Trophoblast cell (in vitro differentiated cells and primary cell): Measurements from ENCODE around the gene CAMSAP1.

Experiments used
- DNase-seq, 2 donors: peaks; one replicate each; pipeline ENCODE4 v3.0.0-alpha.2; 2016
- H2AFZ ChIP-seq: 2 replicates; pipeline ENCODE4 v1.6.1; 2013; ENCODE audit warnings: low read length, moderate library complexity, mild to moderate bottlenecking; ENCODE audit not compliant: insufficient read depth, poor library complexity
- H2AK5ac ChIP-seq: 2 replicates; pipeline ENCODE4 v1.6.1; 2013; ENCODE audit warnings: mild to moderate bottlenecking, low read length
- H2BK120ac ChIP-seq: 2 replicates; pipeline ENCODE4 v1.6.1; 2013; ENCODE audit warnings: low read length, mild to moderate bottlenecking, moderate library complexity; ENCODE audit not compliant: insufficient read depth, poor library complexity
- H2BK12ac ChIP-seq: 2 replicates; pipeline ENCODE4 v1.6.1; 2013; ENCODE audit warnings: mild to moderate bottlenecking, low read length, moderate library complexity
- H2BK5ac ChIP-seq: 2 replicates; pipeline ENCODE4 v1.6.1; 2013; ENCODE audit warnings: low read length, low read depth, moderate library complexity, mild to moderate bottlenecking; ENCODE audit not compliant: poor library complexity
- H3K14ac ChIP-seq: 2 replicates; pipeline ENCODE4 v1.6.1; 2013; ENCODE audit warnings: mild to moderate bottlenecking, low read length
- H3K18ac ChIP-seq: 2 replicates; pipeline ENCODE4 v1.6.1; 2013; ENCODE audit warnings: mild to moderate bottlenecking, low read length
- H3K23ac ChIP-seq: 2 replicates; pipeline ENCODE4 v1.6.1; 2013; ENCODE audit warnings: low read length
- H3K27ac ChIP-seq: 2 replicates; pipeline ENCODE4 v1.5.1; 2013; ENCODE audit warnings: low read depth, mild to moderate bottlenecking, inconsistent platforms, low read length, moderate library complexity
- H3K27me3 ChIP-seq: 2 replicates; pipeline ENCODE4 v1.6.1; 2013; ENCODE audit warnings: inconsistent platforms, mild to moderate bottlenecking, low read length, moderate library complexity; ENCODE audit not compliant: insufficient read depth
- H3K36me3 ChIP-seq, 2 experiments: 1 replicate in 1 of 2; 2 replicates in 1 of 2; pipeline ENCODE4 v1.6.1; 2013; ENCODE audit warnings: low read length in 2 of 2, mild to moderate bottlenecking in 2 of 2, moderate library complexity in 1 of 2; ENCODE audit not compliant: insufficient read depth in 2 of 2, control insufficient read depth in 1 of 2
- H3K4ac ChIP-seq: 2 replicates; pipeline ENCODE4 v1.6.1; 2013; ENCODE audit warnings: low read depth, mild to moderate bottlenecking, low read length, moderate library complexity
- H3K4me1 ChIP-seq, 2 experiments: 1 replicate in 1 of 2; 2 replicates in 1 of 2; pipeline ENCODE4 v1.6.1; 2013; ENCODE audit warnings: low read length in 2 of 2, mild to moderate bottlenecking in 2 of 2, moderate library complexity in 1 of 2; ENCODE audit not compliant: insufficient read depth in 2 of 2, control insufficient read depth in 1 of 2
- H3K4me2 ChIP-seq: 2 replicates; pipeline ENCODE4 v1.6.1; 2013; ENCODE audit warnings: inconsistent platforms, mild to moderate bottlenecking, low read length, moderate library complexity
- H3K4me3 ChIP-seq: 2 replicates; pipeline ENCODE4 v1.5.1; 2013; ENCODE audit warnings: mild to moderate bottlenecking, low read depth, low read length, inconsistent platforms
- H3K79me1 ChIP-seq: one replicate; pipeline ENCODE4 v1.6.1; 2013; ENCODE audit warnings: low read length
- H3K79me2 ChIP-seq: 2 replicates; pipeline ENCODE4 v1.6.1; 2013; ENCODE audit warnings: low read length, mild to moderate bottlenecking; ENCODE audit not compliant: control insufficient read depth, insufficient read depth, poor library complexity
- H3K9ac ChIP-seq: 2 replicates; pipeline ENCODE4 v1.6.1; 2013; ENCODE audit warnings: mild to moderate bottlenecking, low read length
- H3K9me3 ChIP-seq: 2 replicates; pipeline ENCODE4 v1.6.1; 2013; ENCODE audit warnings: low read depth, mild to moderate bottlenecking, control low read depth, inconsistent platforms, low read length; ENCODE audit not compliant: insufficient read depth
- H4K12ac ChIP-seq: 2 replicates; pipeline ENCODE4 v1.6.1; 2013; ENCODE audit warnings: low read depth, mild to moderate bottlenecking, low read length, moderate library complexity
- H4K8ac ChIP-seq: 2 replicates; pipeline ENCODE4 v1.6.1; 2013; ENCODE audit warnings: low read depth, mild to moderate bottlenecking, low read length, moderate library complexity
- H4K91ac ChIP-seq: one replicate; pipeline ENCODE4 v1.6.1; 2013; ENCODE audit warnings: low read depth, mild to moderate bottlenecking, low read length, moderate library complexity
- WGBS: extraction: QIAGEN DNeasy Blood & Tissue Kit; methylation state at CpG from one replicate; pipeline ENCODE4 v1.1.7; 2013; ENCODE audit warnings: missing lambda C conversion rate; ENCODE audit not compliant: insufficient read length, insufficient coverage; ENCODE audit errors: extremely low coverage; 5-methylcytosine and 5-hydroxymethylcytosine counted together

CAMSAP1 gene

GRCh38 chr9:135889564-135890189 is 17.7 kb downstream of the CAMSAP1 start:
- WGBS = no CpG with 5 or more reads among the region's 19 CpGs

GRCh38 chr9:135888766-135889394 is 18.5 kb downstream of the CAMSAP1 start:
- Histone ChIP-seq H4K12ac (no peak overlapping the region), H3K36me3 (no peaks in the 10 kb centered on the region), H3K18ac (peak overlapping the region; percentile 28), H3K4me2 (no peak overlapping the region), H3K9ac (no peak overlapping the region), H2AFZ (no peak overlapping the region), H3K4ac (peak overlapping the region; percentile 74), H4K8ac (no peak overlapping the region), H3K27ac (no peak overlapping the region), H3K23ac (no peak overlapping the region), H3K9me3 (peaks cover 3% of the 10 kb centered on the region), H3K79me1 (no peaks in the 10 kb centered on the region), H3K4me3 (no peak overlapping the region), H2BK5ac (no peak overlapping the region), H3K4me1 (peaks cover 47% of the 10 kb centered on the region in 2 experiments), H2AK5ac (no peak overlapping the region), H3K27me3 (no peaks in the 10 kb centered on the region), H2BK12ac (no peak overlapping the region), H3K14ac (no peak overlapping the region), H4K91ac (no peak overlapping the region), H2BK120ac (no peak overlapping the region), H3K79me2 (peaks cover 25% of the 10 kb centered on the region)
- WGBS = no CpG with 5 or more reads among the region's 13 CpGs
- no peak for DNase-seq

More at GRCh38 chr9:135889564-135890189, 17.7 kb downstream of the CAMSAP1 start:
- Histone ChIP-seq H2AK5ac (no peak overlapping the region), H3K23ac (no peak overlapping the region), H3K79me1 (no peaks in the 10 kb centered on the region), H4K91ac (no peak overlapping the region), H3K9me3 (peaks cover 3% of the 10 kb centered on the region), H3K27ac (no peak overlapping the region), H2BK12ac (no peak overlapping the region), H3K4me1 (peaks cover 42 to 48% of the 10 kb centered on the region in 2 experiments), H3K36me3 (no peaks in the 10 kb centered on the region), H3K4me3 (no peak overlapping the region), H2AFZ (no peak overlapping the region), H3K4me2 (no peak overlapping the region), H2BK5ac (no peak overlapping the region), H3K79me2 (peaks cover 26% of the 10 kb centered on the region), H4K12ac (no peak overlapping the region), H2BK120ac (no peak overlapping the region), H3K27me3 (no peaks in the 10 kb centered on the region), H3K14ac (no peak overlapping the region), H4K8ac (no peak overlapping the region), H3K9ac (no peak overlapping the region), H3K4ac (peak overlapping the region; percentile 85), H3K18ac (no peak overlapping the region)
- DNase-seq = no peak

GRCh38 chr9:135888126-135888765 is 19.1 kb downstream of the CAMSAP1 start:
- Histone ChIP-seq H3K79me1 (no peaks in the 10 kb centered on the region), H3K4me1 (peaks cover 45 to 47% of the 10 kb centered on the region in 2 experiments), H2AFZ (no peak overlapping the region), H2BK120ac (no peak overlapping the region), H3K9me3 (peaks cover 3% of the 10 kb centered on the region), H3K9ac (no peak overlapping the region), H3K27me3 (no peaks in the 10 kb centered on the region), H3K79me2 (peaks cover 27% of the 10 kb centered on the region), H4K12ac (no peak overlapping the region), H2BK12ac (no peak overlapping the region), H3K4ac (peak overlapping the region; percentile 74), H3K4me2 (no peak overlapping the region), H3K27ac (no peak overlapping the region), H3K4me3 (no peak overlapping the region), H2BK5ac (no peak overlapping the region), H2AK5ac (no peak overlapping the region), H3K23ac (no peak overlapping the region), H4K91ac (no peak overlapping the region), H3K36me3 (no peaks in the 10 kb centered on the region), H3K18ac (no peak overlapping the region), H4K8ac (no peak overlapping the region), H3K14ac (no peak overlapping the region)
- no peak for DNase-seq
- no CpG with 5 or more reads among the region's 22 CpGs for WGBS

GRCh38 chr9:135887585-135888050 is 19.7 kb downstream of the CAMSAP1 start:
- H3K9ac ChIP-seq = no peak overlapping the region
- no peak overlapping the region for H3K27ac ChIP-seq
- peaks cover 3% of the 10 kb centered on the region for H3K9me3 ChIP-seq
- peak overlapping the region; percentile 74 for H3K4ac ChIP-seq
- H3K4me3 ChIP-seq = no peak overlapping the region
- peaks cover 45 to 47% of the 10 kb centered on the region in 2 experiments for H3K4me1 ChIP-seq
- H3K79me2 ChIP-seq = peaks cover 27% of the 10 kb centered on the region
- H2AFZ ChIP-seq = no peak overlapping the region
- H2BK120ac ChIP-seq = no peak overlapping the region
- no peak overlapping the region for H3K23ac ChIP-seq
- no peak overlapping the region for H4K8ac ChIP-seq
- no CpG with 5 or more reads among the region's 12 CpGs for WGBS
- no peak overlapping the region for H2AK5ac ChIP-seq
- no peak overlapping the region for H2BK5ac ChIP-seq
- no peak overlapping the region for H4K12ac ChIP-seq
- H3K18ac ChIP-seq = no peak overlapping the region
- H3K14ac ChIP-seq = no peak overlapping the region
- H3K79me1 ChIP-seq = no peaks in the 10 kb centered on the region
- H3K4me2 ChIP-seq = no peak overlapping the region
- no peaks in the 10 kb centered on the region for H3K36me3 ChIP-seq
- no peaks in the 10 kb centered on the region for H3K27me3 ChIP-seq
- H4K91ac ChIP-seq = no peak overlapping the region
- H2BK12ac ChIP-seq = no peak overlapping the region
- DNase-seq = no peak
